HG03378 (cell line): Measurements from ENCODE around the gene MGME1.
A peak's percentile ranks its signal among the peaks of the same experiment; 100 is the strongest.

Experiments used
- ATAC-seq: cut with Tn5 transposase; IDR thresholded peaks from one replicate; pipeline ENCODE4 v1.9.1; 2021; ENCODE audit warnings: mild to moderate bottlenecking, moderate library complexity; ENCODE audit not compliant: unreplicated experiment

Gene MGME1, protein sequence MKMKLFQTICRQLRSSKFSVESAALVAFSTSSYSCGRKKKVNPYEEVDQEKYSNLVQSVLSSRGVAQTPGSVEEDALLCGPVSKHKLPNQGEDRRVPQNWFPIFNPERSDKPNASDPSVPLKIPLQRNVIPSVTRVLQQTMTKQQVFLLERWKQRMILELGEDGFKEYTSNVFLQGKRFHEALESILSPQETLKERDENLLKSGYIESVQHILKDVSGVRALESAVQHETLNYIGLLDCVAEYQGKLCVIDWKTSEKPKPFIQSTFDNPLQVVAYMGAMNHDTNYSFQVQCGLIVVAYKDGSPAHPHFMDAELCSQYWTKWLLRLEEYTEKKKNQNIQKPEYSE

DNA sequence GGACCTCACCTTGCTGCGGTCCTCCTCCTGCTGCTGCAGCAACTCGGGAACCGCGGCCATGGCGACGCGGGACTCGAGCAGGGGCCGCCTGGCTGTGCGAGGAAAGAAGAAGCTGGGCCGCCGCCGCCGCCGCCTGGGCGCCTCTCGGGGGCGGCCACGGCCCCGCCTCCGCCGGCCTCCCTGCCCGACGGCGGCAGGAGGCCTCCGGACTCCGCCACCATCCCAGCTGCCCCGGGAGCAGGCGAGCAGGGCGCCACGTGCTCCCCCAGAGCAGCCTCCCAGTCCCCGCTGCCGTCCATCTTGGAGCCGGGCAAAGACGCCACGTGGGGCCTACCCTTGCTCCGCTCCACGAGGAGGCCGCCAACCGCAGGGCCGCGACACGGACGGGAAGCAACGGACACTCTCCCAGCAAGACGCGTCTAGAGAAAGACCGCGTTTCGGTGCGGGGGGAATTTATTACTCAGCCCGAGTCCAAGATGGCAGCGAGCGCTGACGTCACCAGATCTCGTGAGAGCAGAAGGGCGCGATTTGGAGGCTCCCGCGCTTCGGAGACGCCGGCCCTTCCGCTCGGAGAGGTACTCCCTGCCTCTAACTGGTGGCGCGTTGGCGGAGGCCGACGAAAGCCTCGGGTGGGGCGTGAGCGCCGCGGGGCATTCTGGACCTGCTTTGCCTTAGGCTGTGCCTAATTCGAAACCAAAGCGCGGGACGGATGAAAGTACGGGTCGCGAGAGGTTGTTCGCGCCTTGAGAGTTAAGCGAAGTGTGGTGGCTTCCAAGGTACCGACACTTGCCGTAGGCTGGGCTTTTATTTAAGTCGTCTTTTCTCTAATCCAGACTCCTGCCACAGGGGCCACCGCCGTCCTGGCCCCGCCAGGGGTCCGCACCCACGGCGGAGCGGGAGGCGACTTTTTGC lies at the start of gene MGME1, which contains the start of gene SNX5:
MGME1 (plus strand) TSS at position 653 of the 912 bp plus-strand sequence. CDS start 842 bp downstream, outside the sequence.
SNX5 (minus strand) TSS at position 429 of the 912 bp plus-strand sequence; CDS start at position 60, 369 bp downstream.
- ATAC-seq, result peak; percentile 72

DNA sequence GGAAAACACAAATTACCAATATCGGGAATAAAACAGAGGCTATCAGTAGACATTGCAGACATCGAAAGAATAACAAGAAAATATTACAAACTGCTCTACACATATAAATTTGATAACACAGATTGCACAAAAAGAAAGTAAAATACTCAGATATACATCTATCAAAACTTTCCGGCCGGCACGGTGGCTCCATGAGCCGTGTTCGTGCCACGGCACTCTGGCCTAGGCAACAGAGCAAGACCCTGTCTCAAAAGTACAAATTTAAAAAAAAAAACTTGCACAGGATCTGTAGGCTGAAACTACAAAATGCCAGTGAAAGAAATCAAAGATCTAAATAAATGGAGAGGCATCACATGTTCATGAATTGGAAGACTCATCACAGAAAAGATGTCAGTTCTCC lies 49.7 kb upstream of the MGME1 start:
- no peak for ATAC-seq

DNA sequence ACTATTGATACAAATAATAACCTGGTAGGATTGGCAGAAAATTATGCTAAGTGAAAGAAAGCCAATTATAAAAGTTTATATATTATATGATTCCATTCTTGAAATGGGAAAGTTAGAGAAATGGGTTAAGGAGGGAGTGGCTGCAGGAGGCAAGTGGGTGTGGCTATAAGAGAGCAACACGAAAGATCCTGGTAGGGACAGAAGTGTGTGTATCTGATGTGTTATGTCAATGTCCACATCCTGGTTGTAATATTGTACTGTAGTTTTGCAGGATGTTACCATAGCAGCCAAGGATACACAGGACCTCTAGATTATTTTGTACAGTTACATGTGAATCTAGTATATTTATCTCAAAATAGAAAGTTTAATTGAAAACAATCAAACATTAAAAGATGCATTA lies 47.0 kb upstream of the MGME1 start:
- no peak for ATAC-seq

DNA sequence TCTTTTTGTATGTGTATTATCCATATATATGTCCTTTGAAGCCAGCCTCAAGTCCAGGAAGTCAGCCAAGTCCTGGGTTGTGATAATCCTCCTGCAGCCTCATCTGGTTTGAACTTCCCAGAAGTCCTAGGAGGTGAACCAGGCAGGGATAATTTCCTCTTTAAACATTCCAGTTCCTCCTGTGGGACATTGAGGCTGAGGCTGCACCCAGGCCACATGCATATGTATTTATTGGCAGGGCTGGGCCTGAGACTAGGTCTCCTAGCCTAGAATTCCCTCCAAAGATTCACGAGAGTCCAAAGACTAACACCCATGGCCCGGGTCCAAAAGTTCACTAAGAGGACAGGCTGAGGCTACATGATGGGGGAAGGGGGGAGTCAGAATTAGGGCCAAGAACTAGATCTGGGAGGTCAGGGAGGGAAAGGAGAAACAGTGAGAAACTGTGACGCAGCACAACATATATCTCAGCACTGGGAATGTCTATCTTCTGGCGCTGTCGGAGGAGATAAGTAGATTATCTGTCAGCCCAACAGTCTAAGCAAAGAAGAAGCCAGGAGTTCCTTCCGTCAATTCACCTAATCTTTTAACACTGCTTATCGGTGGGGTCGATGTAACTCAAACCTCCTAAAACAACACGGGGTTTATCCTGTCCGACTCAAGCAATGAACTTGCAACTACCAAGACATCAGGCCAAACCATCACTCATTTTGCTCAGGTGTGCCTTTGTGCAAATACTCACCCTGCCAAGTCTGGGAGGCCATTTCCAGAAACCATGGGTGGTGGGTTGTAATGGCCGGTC lies 43.5 kb upstream of the MGME1 start:
- no peak for ATAC-seq

DNA sequence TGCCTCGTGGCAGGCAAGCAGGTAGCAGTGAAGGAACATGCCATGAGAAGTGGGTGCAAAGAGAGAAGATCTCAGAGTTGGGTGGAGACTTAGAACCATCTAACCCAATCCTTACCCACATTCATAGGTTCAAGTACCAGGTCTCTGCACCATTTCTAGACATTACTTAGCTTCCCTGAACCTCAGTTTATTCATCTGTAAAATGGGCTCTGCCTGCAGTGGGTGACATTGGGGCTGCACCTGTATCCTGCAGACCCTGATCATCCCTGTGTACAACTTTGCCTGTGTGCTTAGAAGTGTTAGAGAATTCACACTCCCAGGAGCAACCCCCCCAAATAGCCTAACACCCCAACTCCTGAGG lies 42.9 kb upstream of the MGME1 start:
- no peak for ATAC-seq

DNA sequence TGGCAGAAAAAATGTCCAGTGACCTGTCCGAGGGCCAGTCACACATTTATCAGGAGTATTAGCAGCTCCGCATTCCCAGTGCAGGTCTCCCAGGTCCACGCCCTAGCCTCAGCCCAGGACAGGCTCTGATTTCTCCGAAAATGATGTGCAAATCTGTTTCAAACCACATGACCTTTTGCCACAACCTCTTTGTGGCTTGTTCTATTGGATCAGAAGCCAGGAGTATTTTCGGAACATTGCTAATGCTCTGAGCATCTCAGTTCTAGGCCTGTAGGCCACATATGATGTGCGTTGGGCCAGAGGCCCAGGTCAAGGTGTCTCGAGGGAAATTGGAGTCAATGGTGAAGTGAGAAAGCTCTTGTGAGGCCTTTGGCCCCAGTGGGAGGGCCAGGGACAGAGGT lies 40.6 kb upstream of the MGME1 start:
- no peak for ATAC-seq

DNA sequence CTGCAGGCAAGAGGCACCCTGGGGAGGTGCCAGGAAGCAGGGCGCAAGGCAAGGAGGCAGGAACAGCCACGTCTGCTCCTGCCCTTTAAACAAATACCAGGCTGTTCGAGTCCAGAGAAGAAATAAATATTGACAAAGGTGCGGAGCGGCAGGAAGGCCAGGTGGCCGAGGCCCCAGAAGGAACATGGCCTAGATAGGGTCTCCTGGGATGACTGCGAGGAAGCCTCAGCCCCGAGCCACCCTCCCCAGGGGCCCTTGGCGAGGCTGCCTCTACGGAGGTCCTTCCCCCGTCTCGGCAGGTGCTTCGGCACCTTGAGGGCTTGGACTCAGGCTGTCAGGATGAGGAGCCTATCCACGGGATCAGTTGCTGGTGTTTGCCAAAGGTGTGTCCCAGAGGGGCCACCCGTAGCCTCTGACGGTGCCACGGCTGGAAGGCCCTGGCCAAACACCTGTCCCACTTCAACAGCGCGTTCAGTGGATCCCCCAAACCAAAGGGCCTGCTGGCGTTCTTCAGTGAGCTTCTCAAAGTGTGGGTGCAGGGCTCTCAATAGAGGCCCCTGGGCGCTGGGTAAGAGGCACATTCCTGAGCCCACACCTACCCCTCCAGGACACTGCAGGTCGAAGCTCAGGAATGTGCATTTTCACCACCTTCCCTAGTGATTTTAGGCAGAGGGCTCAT lies 40.0 kb upstream of the MGME1 start:
- ATAC-seq, result no peak

DNA sequence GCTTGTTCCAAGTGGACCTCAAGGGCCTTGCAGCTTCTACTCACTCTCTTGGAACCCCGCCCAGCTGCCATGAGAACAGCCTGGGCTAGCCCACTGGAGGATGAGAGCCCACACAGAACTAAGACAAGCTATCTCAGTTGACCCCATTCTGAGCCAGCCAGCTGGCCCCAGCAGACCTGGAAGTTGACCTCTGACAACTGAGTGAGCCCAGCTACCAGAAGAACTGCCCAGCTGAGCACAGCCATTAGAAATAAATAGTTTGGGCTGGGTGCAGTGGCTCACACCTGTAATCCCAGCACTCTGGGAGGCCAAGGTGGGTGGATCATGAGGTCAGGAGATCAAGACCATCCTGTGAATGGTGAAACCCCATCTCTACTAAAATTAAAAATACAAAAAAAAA lies 37.3 kb upstream of the MGME1 start:
- ATAC-seq, result no peak

DNA sequence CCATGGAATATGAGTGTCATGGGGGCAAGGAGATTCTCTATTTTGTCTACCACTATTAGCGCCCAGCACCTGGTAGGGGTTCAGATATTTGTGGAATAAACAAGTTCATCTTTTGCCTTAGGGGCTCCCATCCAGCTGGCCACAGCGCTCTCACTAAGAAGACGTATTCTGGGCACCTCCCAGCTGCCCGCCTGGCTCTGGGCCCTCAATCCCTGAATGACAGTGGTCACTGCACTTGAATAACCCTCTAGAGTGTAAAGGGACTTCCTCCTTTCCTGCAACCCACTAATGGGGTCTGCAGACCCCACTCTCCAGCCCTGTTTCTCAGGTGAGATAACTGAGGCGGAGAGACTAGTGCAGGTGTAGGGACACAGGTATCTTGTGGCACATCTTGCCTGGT lies 36.4 kb upstream of the MGME1 start:
- no peak for ATAC-seq

DNA sequence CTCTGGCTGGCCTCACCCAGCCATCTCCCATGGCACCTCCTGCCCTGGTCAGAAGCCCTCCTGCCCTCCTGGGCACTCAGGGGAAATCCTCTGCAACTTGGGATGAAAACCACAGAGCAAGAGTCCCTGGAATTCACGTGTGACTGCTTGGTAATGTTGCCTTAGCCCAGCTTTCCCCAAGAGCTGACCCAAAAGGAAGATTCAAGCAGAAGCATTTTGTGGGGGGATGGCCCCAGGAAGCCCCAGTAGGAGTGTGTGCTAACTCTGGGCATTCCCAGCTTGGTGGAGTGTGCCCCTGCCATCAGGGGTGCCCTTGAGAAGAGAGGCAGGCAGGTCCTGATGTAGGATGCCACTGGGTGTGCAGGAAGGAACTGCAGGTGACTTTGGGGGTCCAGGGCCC lies 35.7 kb upstream of the MGME1 start:
- no peak for ATAC-seq

DNA sequence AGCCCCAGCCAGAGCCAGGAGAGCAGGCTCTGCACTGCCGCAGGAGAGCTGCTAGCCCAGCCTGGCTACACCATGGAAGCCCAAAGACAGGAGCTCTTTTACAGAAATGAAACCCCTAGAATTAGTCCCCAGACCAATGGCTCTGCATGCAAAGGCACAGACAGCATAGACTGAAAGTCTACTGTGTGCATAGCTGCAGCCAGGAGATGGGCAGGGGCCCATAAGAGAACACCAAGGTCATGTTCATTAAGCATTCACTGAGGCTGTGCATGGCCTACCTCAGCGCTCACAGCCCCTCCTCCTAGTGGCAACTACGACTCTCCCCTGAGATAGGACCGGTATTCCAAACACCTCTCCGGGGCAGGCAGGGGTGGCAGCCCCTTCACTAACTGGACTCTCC lies 35.1 kb upstream of the MGME1 start:
- no peak for ATAC-seq

DNA sequence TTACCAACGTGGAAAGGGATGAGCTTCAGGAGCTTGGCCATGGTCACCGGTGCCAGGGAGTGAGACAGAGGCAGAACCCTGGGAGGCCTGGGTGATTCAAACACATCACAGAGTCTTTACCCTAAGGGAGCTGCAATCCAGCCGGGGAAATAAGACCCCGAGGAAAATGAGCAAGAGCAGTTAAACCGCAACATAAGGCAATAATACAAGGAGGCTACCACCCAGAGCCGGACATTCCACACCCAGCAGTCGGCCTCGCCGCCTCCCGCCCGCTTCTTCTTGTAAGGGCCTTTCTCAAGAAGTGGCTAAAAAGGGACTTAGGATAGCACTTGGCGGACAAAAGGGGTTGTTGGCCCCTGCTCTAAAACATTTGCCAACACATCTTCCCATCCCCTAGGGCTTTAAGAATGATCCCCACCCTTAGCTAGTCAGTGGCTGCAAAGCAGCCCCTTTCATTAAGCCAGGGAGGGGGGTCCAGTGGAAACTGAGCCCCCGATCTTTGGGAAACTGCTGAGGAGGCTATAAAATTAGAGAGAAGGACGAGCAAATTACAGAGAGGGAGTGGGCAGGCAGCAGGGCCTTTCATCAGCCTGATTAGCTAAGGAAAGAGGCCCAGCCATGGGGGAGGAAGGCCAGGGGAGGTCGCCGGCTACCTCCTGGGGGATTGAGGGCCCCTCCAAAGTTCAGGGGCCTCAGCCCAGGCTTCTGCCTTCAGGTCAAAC lies 34.5 kb upstream of the MGME1 start:
- no peak for ATAC-seq

DNA sequence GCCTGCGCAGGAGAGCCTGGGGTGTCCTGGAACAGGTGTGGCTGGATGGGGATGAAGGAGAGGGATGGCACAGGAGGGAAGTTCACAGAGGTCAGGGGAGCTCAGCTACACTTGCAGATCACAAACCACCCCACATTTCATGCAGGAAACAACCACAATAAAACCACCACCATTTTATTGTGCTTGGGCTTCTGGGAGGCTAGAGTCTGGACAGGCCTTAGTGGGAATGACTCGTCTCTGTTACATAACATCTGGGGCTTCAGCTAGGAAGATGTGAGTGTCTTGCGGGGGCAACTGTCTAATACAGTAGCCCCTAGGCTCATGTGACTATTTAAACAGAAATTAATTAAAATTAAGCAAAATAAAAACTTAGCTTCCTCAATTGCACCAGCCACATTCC lies 33.6 kb upstream of the MGME1 start:
- ATAC-seq, result no peak

DNA sequence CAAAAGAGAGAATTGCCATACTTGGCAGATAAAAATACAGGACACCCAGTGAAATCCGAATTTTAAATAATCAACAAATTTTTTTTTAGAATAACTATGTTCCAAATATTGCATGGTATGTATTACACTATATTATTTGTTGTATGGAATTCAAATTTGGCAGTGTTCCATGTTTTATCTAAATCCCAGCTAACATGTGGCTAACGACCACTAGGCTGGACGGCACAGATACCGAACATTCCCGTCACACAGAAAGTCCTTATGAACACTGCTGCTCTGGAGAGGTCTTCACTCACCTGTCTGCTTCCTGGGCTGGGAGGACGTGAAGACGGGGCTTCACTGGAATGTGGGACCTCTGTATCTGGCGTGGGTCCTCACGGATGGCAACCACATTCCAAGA lies 33.1 kb upstream of the MGME1 start:
- ATAC-seq, result no peak

DNA sequence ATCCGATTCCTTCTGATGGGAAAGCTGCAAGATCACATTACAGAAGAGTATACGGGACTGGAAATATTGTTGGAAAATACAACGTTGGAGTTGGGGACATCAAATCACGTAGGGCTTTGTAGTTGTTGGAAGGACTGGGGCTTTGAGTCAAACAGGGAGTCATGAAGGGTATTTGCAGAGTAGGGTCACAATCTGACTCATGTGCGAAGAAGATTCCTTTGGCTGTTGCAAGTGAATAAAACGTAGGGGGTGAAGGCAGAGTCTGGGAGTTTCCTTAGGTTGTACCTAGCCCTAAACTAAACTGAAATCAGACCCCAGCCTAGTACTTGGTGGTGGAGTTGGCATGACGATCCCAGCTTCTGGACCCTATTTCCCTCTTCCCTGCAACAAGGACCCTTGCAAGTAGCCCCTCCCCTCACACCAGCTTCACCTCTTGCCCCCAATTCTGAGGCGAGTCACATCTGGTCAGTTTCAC lies 32.5 kb upstream of the MGME1 start:
- ATAC-seq, result no peak

DNA sequence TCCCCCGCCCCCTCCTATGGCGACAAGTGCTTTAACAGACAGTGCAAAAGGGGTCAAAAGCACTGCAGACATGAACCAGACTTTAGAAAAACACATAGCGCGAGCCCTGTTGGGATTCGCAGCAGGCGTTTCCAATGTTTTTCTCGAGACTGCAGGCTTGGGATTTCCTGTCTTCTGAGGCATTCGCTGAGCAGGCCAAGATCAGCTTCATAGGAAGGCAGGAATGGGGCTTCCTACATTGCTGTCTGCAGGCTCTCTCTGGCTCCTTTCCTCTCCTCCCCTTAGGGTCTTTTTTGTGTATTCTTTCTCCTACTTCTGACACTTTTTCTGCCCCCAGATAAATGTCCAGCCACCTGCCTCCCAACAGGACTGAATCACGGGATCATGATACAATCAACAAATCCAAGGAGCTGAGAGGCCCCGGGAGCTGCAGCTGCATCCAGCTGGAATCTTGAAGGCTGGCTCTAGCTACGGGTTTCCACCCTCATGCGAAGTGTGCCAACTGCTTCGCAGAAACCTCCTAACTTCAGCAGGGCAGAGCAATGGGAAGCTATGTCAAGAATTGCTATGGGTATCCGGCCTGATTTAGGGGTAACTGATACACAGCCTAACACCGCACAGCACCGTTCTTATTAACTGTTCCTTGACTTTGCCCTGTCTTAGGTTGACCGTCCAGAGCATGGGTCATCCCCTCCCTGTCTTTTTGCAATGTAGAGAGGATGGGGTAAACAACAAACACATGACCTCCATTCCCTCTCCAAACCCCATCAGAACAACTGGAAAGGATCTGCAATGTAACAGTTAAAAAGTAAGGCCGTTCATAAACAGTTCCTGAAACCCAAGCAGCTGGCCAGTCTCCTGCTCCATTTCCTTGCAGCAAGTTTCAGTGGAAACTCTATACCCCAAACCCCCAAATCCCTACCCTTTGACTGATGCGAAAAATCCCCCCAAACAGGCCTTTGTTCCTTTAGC lies 31.8 kb upstream of the MGME1 start:
- no peak for ATAC-seq

DNA sequence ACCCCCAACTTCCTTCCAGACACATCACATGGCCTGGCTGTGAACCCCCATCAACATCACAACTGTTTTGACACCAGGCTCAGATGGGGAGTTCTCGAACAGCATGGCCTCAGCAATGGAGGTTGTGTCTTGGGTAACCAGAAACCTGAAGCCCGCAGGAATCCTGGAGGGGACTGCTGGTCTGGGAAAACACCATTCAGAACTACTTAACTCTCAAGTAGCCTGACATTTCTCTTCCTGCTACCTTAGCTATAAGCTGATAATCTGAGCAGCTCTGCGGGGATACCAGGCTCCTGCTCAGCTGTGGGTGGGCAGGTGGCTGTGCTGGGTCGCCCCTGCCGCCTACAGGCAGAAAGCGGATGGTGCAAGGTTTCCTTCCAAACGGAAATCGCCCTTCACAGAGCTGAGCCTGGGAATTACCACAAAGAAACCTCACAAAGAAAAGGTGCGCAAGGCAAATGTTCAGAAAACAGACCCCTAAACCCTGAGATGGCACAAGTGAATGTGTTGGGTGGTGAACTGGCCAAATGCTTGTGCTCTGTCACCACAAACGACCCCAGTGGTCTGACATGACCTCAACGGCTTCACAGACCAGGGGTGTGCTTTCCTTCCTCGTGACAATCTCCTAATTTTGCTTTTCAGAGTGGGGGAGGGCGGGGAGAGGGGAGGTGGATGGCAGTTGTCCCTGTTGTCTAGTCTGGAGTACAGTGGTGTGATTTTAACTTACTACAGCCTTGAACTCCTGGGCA lies 29.8 kb upstream of the MGME1 start:
- peak; percentile 66 for ATAC-seq

DNA sequence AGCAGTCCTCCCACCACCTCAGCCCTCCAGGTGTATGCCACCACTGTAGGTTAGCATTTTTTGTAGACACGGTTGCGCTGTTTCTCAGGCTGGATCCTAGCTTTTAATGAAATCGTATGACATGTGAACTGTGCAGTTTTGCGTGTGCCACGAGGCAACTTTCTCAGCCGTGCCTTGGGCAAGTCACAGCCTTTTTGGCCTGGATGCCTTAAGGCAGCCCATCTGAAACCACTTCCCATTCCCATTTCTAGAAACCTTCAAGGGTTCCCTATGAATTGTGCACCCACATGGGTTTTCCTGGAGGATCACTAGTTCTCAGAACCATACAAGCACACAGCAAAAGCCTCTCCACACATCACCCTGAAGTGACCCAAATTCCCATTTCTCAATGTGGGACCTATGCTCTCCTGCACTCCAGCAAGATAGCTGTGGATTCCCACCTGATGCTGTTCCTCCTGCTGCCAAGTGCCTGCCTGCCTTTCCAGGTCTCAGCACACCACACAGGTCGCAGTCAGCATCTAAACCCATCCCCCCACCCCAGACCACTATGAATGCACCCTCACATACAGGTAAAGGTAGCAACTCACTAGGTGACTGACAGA lies 29.1 kb upstream of the MGME1 start:
- ATAC-seq, result no peak
